SK-N-SH (cell line): ENCODE results near the gene WDR88.

Experiments
- JUND ChIP-seq: IDR thresholded peaks from 2 replicates; pipeline ENCODE4 v1.4.0; 2012
- RXRA ChIP-seq: IDR thresholded peaks from 2 replicates; pipeline ENCODE4 v1.4.0; 2012; ENCODE audit warnings: low read depth, mild to moderate bottlenecking, borderline replicate concordance

GRCh38 chr19:33111587-33111986, 20.3 kb upstream of the WDR88 start:
- TF ChIP-seq JUND = no peak
- TF ChIP-seq RXRA = no peak
